ENCODE measurements around the gene NUP42.
"Not testable (repeated sequence)": the region's sequence is repeated elsewhere in the genome, so short reads cannot be mapped to it uniquely, and the experiment has no call there.

NUP42 gene, protein sequence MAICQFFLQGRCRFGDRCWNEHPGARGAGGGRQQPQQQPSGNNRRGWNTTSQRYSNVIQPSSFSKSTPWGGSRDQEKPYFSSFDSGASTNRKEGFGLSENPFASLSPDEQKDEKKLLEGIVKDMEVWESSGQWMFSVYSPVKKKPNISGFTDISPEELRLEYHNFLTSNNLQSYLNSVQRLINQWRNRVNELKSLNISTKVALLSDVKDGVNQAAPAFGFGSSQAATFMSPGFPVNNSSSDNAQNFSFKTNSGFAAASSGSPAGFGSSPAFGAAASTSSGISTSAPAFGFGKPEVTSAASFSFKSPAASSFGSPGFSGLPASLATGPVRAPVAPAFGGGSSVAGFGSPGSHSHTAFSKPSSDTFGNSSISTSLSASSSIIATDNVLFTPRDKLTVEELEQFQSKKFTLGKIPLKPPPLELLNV

GRCh38 chr7:23181684-23182553, at the start of gene NUP42:
Gene NUP42 (plus strand): TSS chr7:23182048. CDS start chr7:23182086, 38 bp downstream.
- DNase-seq, result peak; percentile 96 to 97

DNA sequence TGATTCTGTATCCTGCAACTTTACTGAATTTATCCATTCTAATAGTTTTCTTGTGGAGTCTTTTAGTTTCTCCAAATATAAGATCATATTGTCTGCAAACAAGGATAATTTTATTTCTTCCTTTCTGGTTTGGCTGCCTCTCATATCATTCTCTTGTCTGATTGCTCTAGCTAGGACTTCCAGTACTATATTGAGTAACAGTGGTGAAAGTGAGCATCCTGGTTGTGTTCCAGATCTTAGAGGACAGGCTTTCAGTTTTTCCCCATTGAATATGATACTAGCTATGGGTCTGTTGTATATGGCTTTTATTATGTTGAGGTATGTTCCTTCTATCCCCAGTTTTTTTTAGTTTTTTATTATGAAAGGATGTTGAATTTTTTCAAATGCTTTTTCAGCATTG, 48.1 kb upstream of the NUP42 start:
- DNase-seq, result no peak

DNA sequence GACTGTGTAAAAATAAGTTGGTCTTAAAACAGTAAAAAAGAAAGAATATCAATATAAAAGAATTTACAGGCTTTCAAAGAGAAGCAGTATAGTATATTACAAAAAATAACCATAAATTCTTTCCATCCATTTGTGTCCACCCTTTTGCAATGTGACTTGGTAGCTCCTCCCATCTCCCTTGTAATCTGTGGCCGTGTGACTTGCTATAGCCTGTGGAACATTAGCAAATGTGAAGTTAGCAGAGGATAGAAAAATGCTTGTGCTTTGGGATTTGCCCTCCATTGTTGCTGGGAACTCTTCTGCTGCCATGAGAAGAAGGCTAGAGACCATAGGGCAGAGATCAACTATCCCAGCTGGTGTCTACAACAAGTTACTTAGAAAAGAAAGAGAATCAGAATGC, 46.1 kb upstream of the NUP42 start:
- DNase-seq, result no peak

DNA sequence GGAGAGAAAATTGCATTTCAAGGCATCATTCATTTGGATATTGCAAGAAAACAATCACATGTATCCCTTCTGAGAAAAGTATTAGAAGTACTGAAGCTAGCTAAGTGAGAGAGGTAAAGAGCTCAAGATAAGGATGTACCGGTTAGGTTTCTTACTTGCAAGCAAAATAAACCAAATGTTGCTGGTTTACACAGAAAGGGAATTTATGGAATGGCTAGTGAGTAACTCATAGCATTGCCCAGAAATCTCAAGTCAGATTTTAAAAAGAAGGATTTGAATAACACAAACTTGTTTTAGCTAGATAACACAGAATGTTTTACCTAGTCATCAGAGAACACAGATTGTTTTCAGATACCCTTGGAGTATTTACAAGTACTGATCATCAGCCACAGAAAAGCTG, 45.6 kb upstream of the NUP42 start:
- no peak for DNase-seq

DNA sequence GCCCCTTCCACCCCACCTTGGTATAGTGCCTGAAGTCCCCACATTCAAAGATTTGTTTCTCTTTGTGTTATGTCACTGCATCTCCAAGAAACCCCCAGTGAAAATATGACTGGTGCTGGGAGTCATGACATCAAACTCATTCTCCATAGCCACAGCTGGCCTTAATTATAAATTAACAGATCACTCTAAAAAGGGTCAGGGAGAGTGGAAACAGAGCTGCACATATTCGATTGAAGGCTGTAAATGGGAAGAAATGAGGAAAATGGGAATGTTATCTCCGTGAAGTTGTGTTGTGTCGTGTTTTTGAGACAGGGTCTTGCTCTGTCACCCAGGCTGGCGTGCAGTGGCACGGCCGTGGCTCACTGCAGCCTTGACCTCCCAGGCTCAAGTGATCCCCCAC, 24.2 kb upstream of the NUP42 start:
- DNase-seq, result no peak

DNA sequence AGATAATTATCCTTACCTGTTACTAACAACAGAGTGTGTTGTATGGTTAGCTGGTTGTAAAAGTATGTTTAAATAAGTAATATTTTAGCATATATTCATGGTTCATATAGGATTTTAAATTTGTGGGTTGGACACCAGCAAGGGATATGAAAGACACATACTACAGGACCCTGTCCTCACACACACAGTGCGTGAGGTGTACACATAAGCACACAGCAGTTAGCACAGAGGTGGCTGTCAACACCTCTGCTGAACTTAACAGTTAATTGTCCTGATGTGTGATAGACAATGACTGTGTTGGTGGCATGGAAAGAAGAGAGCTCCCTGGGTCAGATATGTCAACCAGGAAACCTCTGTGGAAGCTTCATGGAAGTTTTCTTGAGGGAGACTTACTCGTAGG, 23.3 kb upstream of the NUP42 start:
- no peak for DNase-seq

- DNase-seq, result no peak
Observed at GRCh38 chr7:23161482-23161881, 20.4 kb upstream of the NUP42 start.

DNA sequence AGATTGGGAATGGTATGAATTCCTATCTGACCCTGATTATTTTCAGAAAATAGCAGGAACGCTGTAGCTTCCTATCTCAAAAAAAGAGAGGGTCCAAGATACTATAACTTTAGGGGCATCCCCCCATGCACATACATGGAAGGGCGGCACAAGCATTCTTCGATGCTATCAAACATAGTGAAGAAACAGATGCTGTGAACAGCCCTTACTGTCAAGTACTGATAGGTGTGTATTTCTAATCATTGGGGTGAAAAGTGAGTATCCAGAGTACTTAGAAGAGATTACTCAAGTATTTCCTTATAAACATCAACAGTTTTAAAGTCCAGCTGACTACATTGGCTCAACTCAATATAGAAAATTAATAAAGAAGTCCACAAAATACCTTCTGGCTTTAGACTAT, 17.0 kb upstream of the NUP42 start:
- DNase-seq, result no peak

- no peak for DNase-seq
Observed at GRCh38 chr7:23165316-23165715, 16.5 kb upstream of the NUP42 start.

GRCh38 chr7:23167691-23168090, 14.2 kb upstream of the NUP42 start:
- DNase-seq, result no peak

- DNase-seq, result no peak
Observed at GRCh38 chr7:23168111-23168885, 13.6 kb upstream of the NUP42 start.

- DNase-seq, result no peak
Observed at GRCh38 chr7:23175938-23176337, 5.9 kb upstream of the NUP42 start.

DNA sequence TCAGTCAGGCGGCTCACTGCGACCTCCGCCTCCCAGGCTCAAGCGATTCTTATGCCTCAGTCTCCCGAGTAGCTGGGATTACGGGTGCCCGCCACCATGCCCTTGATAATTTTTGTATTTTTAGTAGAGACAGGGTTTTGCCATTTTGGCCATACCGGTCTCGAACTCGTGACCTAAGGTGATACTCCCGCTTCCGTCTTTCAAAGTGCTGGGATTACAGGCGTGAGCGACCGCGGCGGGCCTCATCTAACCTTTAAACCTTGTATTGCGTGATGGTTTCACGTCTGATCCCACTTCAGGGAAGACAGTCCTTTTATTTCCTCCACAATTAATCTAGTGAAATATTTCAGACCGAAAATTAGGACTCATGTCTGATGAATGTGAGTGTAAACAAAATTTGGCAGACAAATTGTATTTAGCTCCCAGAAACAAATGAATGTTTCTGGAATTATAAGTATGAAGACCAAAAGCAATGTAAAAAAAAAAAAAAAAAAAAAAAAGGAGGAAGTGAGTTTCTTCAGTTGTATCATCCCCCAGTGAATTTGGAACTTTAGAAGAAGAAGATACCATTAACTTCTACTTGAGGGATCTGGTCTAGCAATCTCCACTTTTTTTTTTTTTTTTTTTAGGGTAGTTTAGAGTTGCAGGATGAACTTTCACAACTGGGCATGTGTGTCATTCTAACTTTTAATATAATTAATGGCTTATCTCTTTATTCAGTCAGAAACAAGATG, 1.6 kb downstream of the NUP42 start:
- DNase-seq, result no peak

- DNase-seq, result no peak
Observed at GRCh38 chr7:23184291-23184690, 2.4 kb downstream of the NUP42 start.

- DNase-seq, result no peak
Observed at GRCh38 chr7:23184709-23185359, 3.0 kb downstream of the NUP42 start.

- DNase-seq, result no peak
Observed at GRCh38 chr7:23185980-23186379, 4.1 kb downstream of the NUP42 start.

DNA sequence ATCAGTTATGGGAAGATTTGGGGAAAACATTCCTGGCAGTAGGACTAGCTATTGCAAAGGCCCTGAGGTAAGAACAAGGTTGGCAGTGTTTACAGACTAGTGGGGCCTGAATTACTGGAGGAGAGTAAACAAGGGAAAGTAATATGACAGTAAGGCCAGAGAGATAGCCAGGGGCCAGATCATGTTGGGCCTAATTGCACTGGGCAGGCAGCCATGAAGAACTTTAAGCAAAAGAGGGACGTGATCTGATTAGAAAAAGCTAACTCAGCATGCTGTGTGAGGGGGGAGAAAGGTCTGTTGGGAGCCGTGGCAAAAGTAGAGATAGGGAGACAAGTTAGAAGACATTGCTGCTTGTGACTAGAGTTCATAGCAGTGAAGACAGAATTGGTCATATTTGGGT, 9.2 kb downstream of the NUP42 start:
- DNase-seq, result no peak

DNA sequence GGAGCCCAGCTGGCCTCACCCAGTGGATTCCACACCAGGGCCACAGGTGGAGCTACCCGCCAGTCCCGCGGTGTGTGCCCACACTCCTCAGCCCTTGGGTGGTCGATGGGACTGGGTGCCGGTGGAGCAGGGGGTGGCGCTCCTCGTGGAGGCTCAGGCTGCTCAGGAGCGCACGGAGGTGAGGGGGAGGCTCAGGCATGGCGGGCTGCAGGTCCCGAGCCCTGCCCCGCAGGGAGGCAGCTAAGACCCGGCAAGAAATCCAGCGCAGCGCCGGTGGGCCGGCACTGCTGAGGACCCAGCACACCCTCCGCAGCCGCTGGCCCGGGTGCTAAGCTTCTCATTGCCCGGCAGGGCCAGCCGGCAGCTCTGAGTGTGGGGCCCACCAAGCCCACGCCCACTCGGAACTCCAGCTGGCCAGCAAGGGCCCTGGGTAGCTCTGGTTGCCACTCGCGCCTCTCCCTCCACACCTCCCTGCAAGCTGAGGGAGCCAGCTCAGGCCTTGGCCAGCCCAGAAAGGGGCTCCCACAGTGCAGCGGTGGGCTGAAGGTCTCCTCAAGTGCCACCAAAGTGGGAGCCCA, 11.9 kb downstream of the NUP42 start:
- not testable (repeated sequence) for DNase-seq

DNA sequence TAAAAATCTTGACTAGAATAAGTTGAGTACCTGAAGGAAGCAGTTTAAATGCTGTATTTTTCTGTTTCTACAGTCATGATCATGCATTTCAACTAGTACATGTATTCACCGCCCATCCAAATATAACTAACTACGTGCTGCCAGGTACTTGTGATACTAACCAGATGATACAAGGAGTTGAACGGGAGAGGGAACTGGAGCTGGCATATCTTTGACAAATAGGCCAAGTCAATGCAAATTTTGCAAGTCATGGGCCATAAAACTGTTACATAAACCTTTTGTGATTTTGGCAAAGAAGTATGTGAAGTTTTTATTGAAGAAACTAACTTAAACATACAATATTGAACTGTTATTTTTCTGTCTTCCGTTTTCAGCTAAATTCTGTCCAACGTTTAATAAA, 14.5 kb downstream of the NUP42 start:
- DNase-seq, result no peak

GRCh38 chr7:23197745-23198144, 15.9 kb downstream of the NUP42 start:
- not testable (repeated sequence) for DNase-seq

DNA sequence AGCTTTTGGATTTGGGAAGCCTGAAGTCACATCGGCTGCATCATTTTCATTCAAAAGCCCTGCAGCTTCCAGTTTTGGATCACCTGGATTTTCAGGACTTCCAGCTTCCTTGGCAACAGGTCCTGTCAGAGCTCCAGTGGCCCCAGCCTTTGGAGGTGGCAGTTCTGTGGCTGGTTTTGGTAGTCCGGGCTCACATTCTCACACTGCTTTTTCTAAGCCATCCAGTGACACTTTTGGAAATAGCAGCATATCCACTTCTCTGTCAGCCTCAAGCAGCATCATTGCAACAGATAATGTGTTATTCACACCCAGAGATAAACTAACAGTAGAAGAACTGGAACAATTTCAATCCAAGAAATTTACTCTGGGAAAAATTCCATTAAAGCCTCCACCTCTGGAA, 18.5 kb downstream of the NUP42 start:
- no peak for DNase-seq

DNA sequence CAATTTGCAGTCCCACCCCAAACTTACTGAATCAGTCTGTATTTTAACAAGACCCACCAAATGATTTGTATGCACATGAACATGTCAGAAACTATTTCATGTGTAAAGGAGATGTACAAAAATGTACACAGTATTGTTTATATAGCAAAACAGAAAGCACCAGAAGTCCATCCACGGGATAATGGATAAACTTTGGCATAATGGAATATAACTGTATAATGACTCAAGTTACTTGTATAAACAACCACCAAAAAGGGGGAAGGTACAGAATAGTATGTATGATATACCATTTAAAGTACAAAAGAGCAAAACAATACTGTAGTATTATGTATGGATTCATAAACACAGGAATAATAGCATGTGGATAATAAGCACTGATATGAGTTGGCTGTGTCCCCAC, 22.4 kb downstream of the NUP42 start:
- no peak for DNase-seq
